ENCODE results near the gene GAGE2A.
"Not testable (repeated sequence)": the region's sequence is repeated elsewhere in the genome, so short reads cannot be mapped to it uniquely, and the experiment has no call there.

- not testable (repeated sequence) for TF ChIP-seq RAD21 (conservative IDR thresholded peaks at IDR 0.05 in 1 of 2, IDR thresholded peaks at IDR 0.05 in 1 of 2); NFE2L2 (conservative IDR thresholded peaks at IDR 0.05; ENCODE audit: low read length); POLR2A (IDR thresholded peaks at IDR 0.05; ENCODE audit: low read length); RCOR1 (IDR thresholded peaks at IDR 0.05; ENCODE audit: low read depth, low read length)
Measured at GRCh38 chrX:49570100-49570499, 19.2 kb upstream of the GAGE2A start, which contains the start of gene GAGE12G.

Data from A549 (cell line).